Central memory CD8-positive, alpha-beta T cell (primary cell): Measurements from ENCODE around the gene CBX5.
"Not testable (repeated sequence)": the region's sequence is repeated elsewhere in the genome, so short reads cannot be mapped to it uniquely, and the experiment has no call there.

ENCODE experiments used
- ATAC-seq: fragments of 150-1000 bp; cut with Tn5 transposase; replicated peaks from 2 replicates; pipeline ENCODE4 v1.10.0; 2022; ENCODE audit warnings: mild to moderate bottlenecking, moderate FRiP score, moderate number of reproducible peaks; ENCODE audit not compliant: poor library complexity, severe bottlenecking; ENCODE audit errors: extremely low read depth
- DNase-seq, 2 donors: peaks; one replicate each; pipeline ENCODE4 v3.0.0; 2021; ENCODE audit warnings: low spot score in 2 of 2
- H3K27ac Mint-ChIP-seq: one replicate; pipeline ENCODE4 v1.8.0; 2022; ENCODE audit warnings: low read depth, mild to moderate bottlenecking, moderate library complexity, mixed read lengths
- H3K27me3 Mint-ChIP-seq: one replicate; pipeline ENCODE4 v1.8.0; 2022; ENCODE audit warnings: mixed read lengths
- H3K36me3 Mint-ChIP-seq: one replicate; pipeline ENCODE4 v1.8.0; 2022; ENCODE audit warnings: mild to moderate bottlenecking, moderate library complexity, mixed read lengths; ENCODE audit not compliant: insufficient read depth
- H3K4me1 Mint-ChIP-seq: one replicate; pipeline ENCODE4 v1.8.0; 2022; ENCODE audit warnings: mixed read lengths
- H3K4me3 Mint-ChIP-seq: one replicate; pipeline ENCODE4 v1.8.0; 2022; ENCODE audit warnings: mild to moderate bottlenecking, moderate library complexity, mixed read lengths
- H3K9me3 Mint-ChIP-seq: one replicate; pipeline ENCODE4 v1.8.0; 2022; ENCODE audit warnings: mixed read lengths

Gene CBX5

GRCh38 chr12:54287261-54288157 is 7.6 kb upstream of the CBX5 start:
- Mint-ChIP-seq H3K9me3 (no peaks in the 10 kb centered on the region), H3K27me3 (no peaks in the 10 kb centered on the region), H3K4me3 (no peak overlapping the region), H3K4me1 (peaks cover 37% of the 10 kb centered on the region), H3K27ac (peak overlapping the region; percentile 44), H3K36me3 (peaks cover 18% of the 10 kb centered on the region)
- no peak for ATAC-seq
- no peak for DNase-seq

- H3K36me3 Mint-ChIP-seq: peaks cover 18% of the 10 kb centered on the region
- DNase-seq (no peak), ATAC-seq (no peak)
- no peak overlapping the region for H3K4me3 Mint-ChIP-seq
- peak overlapping the region; percentile 42 for H3K27ac Mint-ChIP-seq
- H3K4me1 Mint-ChIP-seq: peaks cover 47% of the 10 kb centered on the region
- H3K27me3 Mint-ChIP-seq: no peaks in the 10 kb centered on the region
- H3K9me3 Mint-ChIP-seq: no peaks in the 10 kb centered on the region
These were observed 6.4 kb upstream of the CBX5 start for GRCh38 chr12:54286042-54287030.

- peak overlapping the region; percentile 27 for H3K4me3 Mint-ChIP-seq
- peaks cover 18% of the 10 kb centered on the region for H3K36me3 Mint-ChIP-seq
- ATAC-seq (no peak), DNase-seq (no peak)
- peak overlapping the region; percentile 42 for H3K27ac Mint-ChIP-seq
- no peaks in the 10 kb centered on the region for H3K9me3 Mint-ChIP-seq
- H3K27me3 Mint-ChIP-seq: no peaks in the 10 kb centered on the region
- H3K4me1 Mint-ChIP-seq: peaks cover 51% of the 10 kb centered on the region
These were observed 5.5 kb upstream of the CBX5 start for GRCh38 chr12:54285150-54286041.

- not testable (repeated sequence) for H3K27me3 Mint-ChIP-seq, H3K27ac Mint-ChIP-seq, H3K4me3 Mint-ChIP-seq, H3K9me3 Mint-ChIP-seq, ATAC-seq, DNase-seq
- Mint-ChIP-seq H3K36me3 (peaks cover 15% of the 10 kb centered on the region), H3K4me1 (peaks cover 51% of the 10 kb centered on the region)
These were observed 4.3 kb upstream of the CBX5 start for GRCh38 chr12:54284070-54284780.

GRCh38 chr12:54282949-54283593 is 3.1 kb upstream of the CBX5 start:
- Mint-ChIP-seq H3K27ac (no peak overlapping the region), H3K4me1 (peaks cover 58% of the 10 kb centered on the region), H3K27me3 (no peaks in the 10 kb centered on the region), H3K4me3 (no peak overlapping the region), H3K9me3 (no peaks in the 10 kb centered on the region), H3K36me3 (peaks cover 15% of the 10 kb centered on the region)
- DNase-seq (no peak), ATAC-seq (no peak)

GRCh38 chr12:54281694-54282093 is 1.8 kb upstream of the CBX5 start:
- H3K36me3 Mint-ChIP-seq: not testable (repeated sequence)
- peaks cover 64% of the 10 kb centered on the region for H3K4me1 Mint-ChIP-seq

GRCh38 chr12:54281261-54281638 is 1.3 kb upstream of the CBX5 start:
- not testable (repeated sequence) for H3K36me3 Mint-ChIP-seq, ATAC-seq, H3K4me3 Mint-ChIP-seq, H3K27ac Mint-ChIP-seq, H3K9me3 Mint-ChIP-seq, H3K27me3 Mint-ChIP-seq, DNase-seq
- peaks cover 69% of the 10 kb centered on the region for H3K4me1 Mint-ChIP-seq

More at GRCh38 chr12:54281694-54282093, 1.8 kb upstream of the CBX5 start:
- not testable (repeated sequence) for H3K9me3 Mint-ChIP-seq, H3K27ac Mint-ChIP-seq, H3K27me3 Mint-ChIP-seq, ATAC-seq, H3K4me3 Mint-ChIP-seq, DNase-seq

GRCh38 chr12:54280468-54281260 is 742 bp upstream of the CBX5 start, which contains the start of gene HNRNPA1:
Gene HNRNPA1 (plus strand): TSS chr12:54280726. CDS start chr12:54280808, 82 bp downstream.
- peaks cover 67% of the 10 kb centered on the region for H3K4me1 Mint-ChIP-seq
- no peak within 1 kb of the TSS for H3K27ac Mint-ChIP-seq
- no peak within 1 kb of the TSS for H3K4me3 Mint-ChIP-seq
- no peaks in the 10 kb centered on the region for H3K27me3 Mint-ChIP-seq
- H3K9me3 Mint-ChIP-seq: no peaks in the 10 kb centered on the region
- peaks cover 7% of the 10 kb centered on the region for H3K36me3 Mint-ChIP-seq
- ATAC-seq: peak; percentile 88
- peak; percentile 81 to 97 for DNase-seq

- Mint-ChIP-seq H3K4me1 (peaks cover 53% of the 10 kb centered on the region), H3K9me3 (no peaks in the 10 kb centered on the region), H3K27ac (no peak overlapping the region), H3K4me3 (no peak overlapping the region), H3K27me3 (no peaks in the 10 kb centered on the region), H3K36me3 (peaks cover 11% of the 10 kb centered on the region)
- DNase-seq (no peak), ATAC-seq (no peak)
These were observed 693 bp downstream of the CBX5 start for GRCh38 chr12:54279227-54279631.

GRCh38 chr12:54277823-54278276 is 2.1 kb downstream of the CBX5 start:
- peaks cover 39% of the 10 kb centered on the region for H3K4me1 Mint-ChIP-seq
- DNase-seq (no peak), ATAC-seq (no peak)
- H3K36me3 Mint-ChIP-seq: peaks cover 15% of the 10 kb centered on the region
- H3K9me3 Mint-ChIP-seq: no peaks in the 10 kb centered on the region
- no peak overlapping the region for H3K27ac Mint-ChIP-seq
- H3K27me3 Mint-ChIP-seq: no peaks in the 10 kb centered on the region
- H3K4me3 Mint-ChIP-seq: no peak overlapping the region
